Measurements from ENCODE around the gene KAT6B. TPM values are rescaled to one million over a fixed set of nuclear protein-coding genes. Genes with fewer than 3 reads are reported as not detected.

Gene KAT6B
- total RNA-seq, 1 donor from 2014 or later: 21.3 TPM

DNA sequence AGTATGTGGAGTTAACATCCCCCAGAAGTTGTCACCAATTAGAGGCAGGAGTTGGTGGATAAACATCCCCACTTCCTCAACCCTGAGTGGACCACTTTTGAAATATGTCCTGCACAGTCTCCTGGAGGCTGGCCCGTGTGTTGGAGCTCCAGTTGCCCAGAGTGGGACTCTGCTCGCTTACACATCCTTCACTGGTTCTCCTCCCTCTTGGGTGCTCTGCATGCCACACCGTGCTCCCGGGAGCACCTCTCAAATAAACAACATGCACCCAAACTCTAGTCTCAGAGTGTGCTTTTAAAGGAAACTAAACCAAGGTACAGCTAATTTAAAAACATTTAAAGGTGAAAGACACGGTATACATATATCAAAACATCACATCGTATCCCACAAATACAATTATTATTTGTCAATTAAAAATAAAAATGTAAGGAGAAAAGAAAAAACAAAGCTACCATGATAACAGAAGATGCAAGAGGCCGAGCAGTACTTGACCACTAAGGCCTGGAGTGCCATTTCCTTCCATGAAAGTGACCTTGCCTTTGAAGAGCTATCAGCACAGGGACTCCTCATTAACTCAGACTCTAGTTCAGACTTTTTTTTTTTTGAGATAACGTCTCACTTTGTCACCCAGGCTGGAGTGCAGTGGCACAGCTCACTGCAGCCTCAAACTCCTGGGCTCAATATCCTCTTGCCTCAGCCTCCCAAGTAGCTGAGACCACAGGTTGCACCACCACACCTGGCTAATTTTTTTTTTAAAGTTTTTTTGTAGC, 237.2 kb downstream of the KAT6B start:
- Histone ChIP-seq H3K36me3 (no peaks in the 10 kb centered on the region), H3K4me3 (no peak overlapping the region), H3K27ac (no peak overlapping the region), H2AFZ (replicated peaks) (no peak overlapping the region), H3K9ac (no peak overlapping the region), H3K79me2 (ENCODE audit: low read depth) (no peaks in the 10 kb centered on the region), H3K9me3 (ENCODE audit: low read depth) (no peaks in the 10 kb centered on the region), H3K27me3 (no peaks in the 10 kb centered on the region), H3K4me2 (no peak overlapping the region), H3F3A (ENCODE audit: low read depth) (no peaks in the 10 kb centered on the region), H3K4me1 (no peaks in the 10 kb centered on the region), H4K20me1 (ENCODE audit: low read depth) (no peaks in the 10 kb centered on the region)
- peaks cover 2% of the 10 kb centered on the region for H3K27me3 Mint-ChIP-seq (ENCODE audit: insufficient read depth, low read depth)
- TF ChIP-seq EZH2 (IDR thresholded peaks at IDR 0.05) (no peak), EZH2phosphoT487 (IDR thresholded peaks at IDR 0.05) (no peak)
- TF ChIP-seq, protein P1, sequence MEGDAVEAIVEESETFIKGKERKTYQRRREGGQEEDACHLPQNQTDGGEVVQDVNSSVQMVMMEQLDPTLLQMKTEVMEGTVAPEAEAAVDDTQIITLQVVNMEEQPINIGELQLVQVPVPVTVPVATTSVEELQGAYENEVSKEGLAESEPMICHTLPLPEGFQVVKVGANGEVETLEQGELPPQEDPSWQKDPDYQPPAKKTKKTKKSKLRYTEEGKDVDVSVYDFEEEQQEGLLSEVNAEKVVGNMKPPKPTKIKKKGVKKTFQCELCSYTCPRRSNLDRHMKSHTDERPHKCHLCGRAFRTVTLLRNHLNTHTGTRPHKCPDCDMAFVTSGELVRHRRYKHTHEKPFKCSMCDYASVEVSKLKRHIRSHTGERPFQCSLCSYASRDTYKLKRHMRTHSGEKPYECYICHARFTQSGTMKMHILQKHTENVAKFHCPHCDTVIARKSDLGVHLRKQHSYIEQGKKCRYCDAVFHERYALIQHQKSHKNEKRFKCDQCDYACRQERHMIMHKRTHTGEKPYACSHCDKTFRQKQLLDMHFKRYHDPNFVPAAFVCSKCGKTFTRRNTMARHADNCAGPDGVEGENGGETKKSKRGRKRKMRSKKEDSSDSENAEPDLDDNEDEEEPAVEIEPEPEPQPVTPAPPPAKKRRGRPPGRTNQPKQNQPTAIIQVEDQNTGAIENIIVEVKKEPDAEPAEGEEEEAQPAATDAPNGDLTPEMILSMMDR (IDR thresholded peaks at IDR 0.05): no peak
- no peak overlapping the region for H3K27ac Mint-ChIP-seq
- H3K9me3 Mint-ChIP-seq: no peaks in the 10 kb centered on the region
- H3K4me1 Mint-ChIP-seq: peaks cover 12% of the 10 kb centered on the region
- DNase-seq (ENCODE audit: low spot score): no peak
- no peaks in the 10 kb centered on the region for H3K36me3 Mint-ChIP-seq
- no peak overlapping the region for H3K4me3 Mint-ChIP-seq

DNA sequence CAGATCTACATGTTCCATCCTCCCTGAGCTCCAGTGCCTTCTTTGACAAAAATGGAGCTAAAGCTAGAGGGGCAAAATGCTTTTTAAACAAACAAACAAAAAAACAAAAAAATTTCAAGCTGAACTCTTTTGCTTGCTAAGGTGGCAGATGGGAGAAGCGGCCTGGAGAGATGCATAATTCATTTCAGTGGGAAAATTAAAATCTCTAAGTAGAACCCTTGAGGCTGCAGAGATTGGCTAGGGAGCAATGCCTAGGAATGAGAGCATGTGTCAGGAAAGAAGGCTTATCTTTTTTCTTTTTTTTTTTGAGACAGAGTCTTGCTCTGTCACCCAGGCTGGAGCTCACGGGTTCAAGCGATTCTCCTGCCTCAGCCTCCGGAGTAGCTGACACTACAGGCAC, 238.7 kb downstream of the KAT6B start:
- Histone ChIP-seq H3K79me2 (ENCODE audit: low read depth) (no peaks in the 10 kb centered on the region), H3K27ac (no peak overlapping the region), H4K20me1 (ENCODE audit: low read depth) (no peaks in the 10 kb centered on the region), H3K36me3 (no peaks in the 10 kb centered on the region), H3K27me3 (no peaks in the 10 kb centered on the region), H3K9me3 (ENCODE audit: low read depth) (no peaks in the 10 kb centered on the region), H3K4me1 (no peaks in the 10 kb centered on the region), H3K4me2 (no peak overlapping the region), H3F3A (ENCODE audit: low read depth) (no peaks in the 10 kb centered on the region), H3K4me3 (no peak overlapping the region), H2AFZ (replicated peaks) (no peak overlapping the region), H3K9ac (no peak overlapping the region)
- no peaks in the 10 kb centered on the region for H3K36me3 Mint-ChIP-seq
- no peaks in the 10 kb centered on the region for H3K9me3 Mint-ChIP-seq
- TF ChIP-seq, protein P1 (IDR thresholded peaks at IDR 0.05): no peak
- TF ChIP-seq EZH2phosphoT487 (IDR thresholded peaks at IDR 0.05) (no peak), EZH2 (IDR thresholded peaks at IDR 0.05) (no peak)
- H3K27ac Mint-ChIP-seq: peak overlapping the region; percentile 14
- peaks cover under 1% of the 10 kb centered on the region for H3K27me3 Mint-ChIP-seq (ENCODE audit: insufficient read depth, low read depth)
- H3K4me3 Mint-ChIP-seq: no peak overlapping the region
- H3K4me1 Mint-ChIP-seq: peaks cover 12% of the 10 kb centered on the region
- DNase-seq (ENCODE audit: low spot score): no peak

DNA sequence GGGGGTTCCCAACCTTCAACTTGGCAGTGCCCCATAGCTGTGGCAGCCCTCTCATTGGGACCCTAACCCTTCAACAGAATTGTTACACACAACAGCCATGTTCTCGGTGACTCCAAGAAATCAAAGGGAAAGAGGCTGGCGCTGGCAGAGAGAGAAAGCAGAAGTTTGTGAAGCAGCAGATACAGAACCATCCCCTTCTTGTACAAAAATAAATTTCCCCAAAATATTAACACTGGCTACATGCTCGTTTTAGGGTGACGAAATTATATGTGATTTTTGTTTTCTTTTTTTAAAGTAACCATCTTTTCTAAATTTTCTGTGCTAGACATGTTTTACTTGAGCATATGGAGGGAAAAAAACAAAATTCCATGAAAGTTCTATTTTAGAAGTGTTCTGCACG, 239.9 kb downstream of the KAT6B start:
- H4K20me1 ChIP-seq (ENCODE audit: low read depth): no peaks in the 10 kb centered on the region
- Mint-ChIP-seq H3K36me3 (no peaks in the 10 kb centered on the region), H3K4me3 (no peak overlapping the region), H3K4me1 (peaks cover 11% of the 10 kb centered on the region), H3K27ac (peak overlapping the region; percentile 26), H3K27me3 (ENCODE audit: insufficient read depth, low read depth) (peaks cover 2% of the 10 kb centered on the region), H3K9me3 (no peaks in the 10 kb centered on the region)
- no peaks in the 10 kb centered on the region for H3K79me2 ChIP-seq (ENCODE audit: low read depth)
- no peaks in the 10 kb centered on the region for H3K4me1 ChIP-seq
- H2AFZ ChIP-seq (replicated peaks): no peak overlapping the region
- H3K36me3 ChIP-seq: no peaks in the 10 kb centered on the region
- no peak overlapping the region for H3K4me2 ChIP-seq
- no peaks in the 10 kb centered on the region for H3K9me3 ChIP-seq (ENCODE audit: low read depth)
- no peaks in the 10 kb centered on the region for H3K27me3 ChIP-seq
- H3K4me3 ChIP-seq: no peak overlapping the region
- TF ChIP-seq EZH2 (IDR thresholded peaks at IDR 0.05) (no peak), EZH2phosphoT487 (IDR thresholded peaks at IDR 0.05) (no peak)
- TF ChIP-seq, protein P1 (IDR thresholded peaks at IDR 0.05): no peak
- no peak overlapping the region for H3K9ac ChIP-seq
- H3F3A ChIP-seq (ENCODE audit: low read depth): no peaks in the 10 kb centered on the region
- no peak overlapping the region for H3K27ac ChIP-seq
- no peak for DNase-seq (ENCODE audit: low spot score)

All from neural progenitor cell (in vitro differentiated cells).